Stomach (tissue), 9 donors: Measurements from ENCODE around the gene HDGFL2. TPM values are rescaled to one million over a fixed set of nuclear protein-coding genes. Genes with fewer than 3 reads are reported as not detected.

Source experiments
- DNase-seq, 2 donors: peaks; one replicate each; pipeline versions ENCODE4 v3.0.0 to v3.0.0-alpha.2; 2013 to 2019
- H3K27ac ChIP-seq, 5 donors: fragments of 200-600 bp in 4 of 5; sonication (generic) in 4 of 5; one replicate each; pipeline ENCODE4 v1.5.1; 2013 to 2019; ENCODE audit warnings: mild to moderate bottlenecking in 1 of 5, moderate library complexity in 1 of 5
- H3K27me3 ChIP-seq, 3 donors: fragments of 200-600 bp; sonication (generic); one replicate each; pipeline ENCODE4 v1.5.1; 2017 to 2019; ENCODE audit warnings: mixed run types in 1 of 3
- H3K36me3 ChIP-seq, 4 donors: fragments of 200-600 bp; sonication (generic); 1 replicate in 3 of 4; 2 replicates in 1 of 4; pipeline ENCODE4 v1.5.1; 2016 to 2019
- H3K4me1 ChIP-seq, 4 donors: fragments of 200-600 bp; sonication (generic); one replicate each; pipeline ENCODE4 v1.5.1; 2016 to 2019
- H3K4me3 ChIP-seq, 4 donors: fragments of 200-600 bp; sonication (generic) in 3 of 4; one replicate each; pipeline ENCODE4 v1.5.1; 2016 to 2019; ENCODE audit warnings: mild to moderate bottlenecking in 1 of 4
- H3K9me3 ChIP-seq, 4 donors: fragments of 200-600 bp; sonication (generic); one replicate each; pipeline ENCODE4 v1.5.1; 2016 to 2019
- EP300 ChIP-seq: sonication (generic); formaldehyde crosslinking; IDR thresholded peaks from one replicate; pipeline ENCODE4 v1.6.1; 2017; ENCODE audit warnings: antibody characterized with exemption
- POLR2A ChIP-seq, 4 donors: fragments of 450-650 bp; IDR thresholded peaks; one replicate each; pipeline ENCODE4 v1.6.1; 2016; ENCODE audit warnings: antibody characterized with exemption in 4 of 4, control low read depth in 2 of 4, mild to moderate bottlenecking in 1 of 4, moderate library complexity in 1 of 4
- POLR2AphosphoS5 ChIP-seq, 3 donors: sonication (generic); formaldehyde crosslinking; IDR thresholded peaks; one replicate each; pipeline ENCODE4 v1.6.1; 2016; ENCODE audit warnings: antibody characterized with exemption in 3 of 3
- WGBS, 5 donors: extraction: QIAGEN DNeasy Blood & Tissue Kit in 3 of 5; methylation state at CpG; one replicate each; pipeline versions ENCODE4 v1.1.5 to v1.1.7; 2013 to 2018; 5-methylcytosine and 5-hydroxymethylcytosine counted together
- intact Hi-C: fragments of 100-400 bp; cut with DNase I; formaldehyde crosslinking; loops from one replicate; pipeline ENCODE4 v1.15.1; 2023; ENCODE audit warnings: low total_unique reads
- polyA plus RNA-seq, 3 donors: library from polyadenylated mRNA; stranded (reverse); fragments of 200-250 nt; gene quantifications; one replicate each; pipeline ENCODE4 v1.2.3, GENCODE V29; 2013
- total RNA-seq, 5 donors: library from RNA; depleted of rRNA; stranded (reverse); fragments of >200 nt; gene quantifications; one replicate each; pipeline versions ENCODE4 v1.1.0 to v1.2.3, GENCODE V29; 2014 to 2016
- TF ChIP-seq, protein P1 (sequence below), 7 experiments: fragments of 450-650 bp in 4 of 7; fragments of 200-600 bp in 3 of 7; sonication (generic) in 3 of 7; IDR thresholded peaks; one replicate each; pipeline ENCODE4 v1.5.1; 2016 to 2019; ENCODE audit warnings: antibody characterized with exemption in 7 of 7, control low read depth in 2 of 7, mild to moderate bottlenecking in 1 of 7
- donor health status: healthy with polysubstance abuse.
- donor health status: Bipolar disorder and iron deficiency.
- donor health status: healthy.

Gene HDGFL2
- total and polyA plus RNA-seq, 8 donors: 25.5 to 127 (median 35.0) TPM

GRCh38 chr19:4528843-4529242 lies 56.7 kb downstream of the HDGFL2 start:
- H3K36me3 ChIP-seq: peaks cover 0 to 5% (median 0%) of the 10 kb centered on the region in 4 donors
- intact Hi-C loops: no loop called here
- peaks cover 0 to 13% (median 9%) of the 10 kb centered on the region in 4 donors for H3K4me1 ChIP-seq
- no peak for DNase-seq
- H3K4me3 ChIP-seq: no peak overlapping the region
- 75 to 86% (median 80%) methylated on average over 12 to 15 of the region's 15 CpGs for WGBS, 5 donors
- TF ChIP-seq, protein P1, sequence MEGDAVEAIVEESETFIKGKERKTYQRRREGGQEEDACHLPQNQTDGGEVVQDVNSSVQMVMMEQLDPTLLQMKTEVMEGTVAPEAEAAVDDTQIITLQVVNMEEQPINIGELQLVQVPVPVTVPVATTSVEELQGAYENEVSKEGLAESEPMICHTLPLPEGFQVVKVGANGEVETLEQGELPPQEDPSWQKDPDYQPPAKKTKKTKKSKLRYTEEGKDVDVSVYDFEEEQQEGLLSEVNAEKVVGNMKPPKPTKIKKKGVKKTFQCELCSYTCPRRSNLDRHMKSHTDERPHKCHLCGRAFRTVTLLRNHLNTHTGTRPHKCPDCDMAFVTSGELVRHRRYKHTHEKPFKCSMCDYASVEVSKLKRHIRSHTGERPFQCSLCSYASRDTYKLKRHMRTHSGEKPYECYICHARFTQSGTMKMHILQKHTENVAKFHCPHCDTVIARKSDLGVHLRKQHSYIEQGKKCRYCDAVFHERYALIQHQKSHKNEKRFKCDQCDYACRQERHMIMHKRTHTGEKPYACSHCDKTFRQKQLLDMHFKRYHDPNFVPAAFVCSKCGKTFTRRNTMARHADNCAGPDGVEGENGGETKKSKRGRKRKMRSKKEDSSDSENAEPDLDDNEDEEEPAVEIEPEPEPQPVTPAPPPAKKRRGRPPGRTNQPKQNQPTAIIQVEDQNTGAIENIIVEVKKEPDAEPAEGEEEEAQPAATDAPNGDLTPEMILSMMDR (IDR thresholded peaks at IDR 0.05): no peak
- TF ChIP-seq POLR2AphosphoS5 (IDR thresholded peaks at IDR 0.05) (no peak), EP300 (no peak), POLR2A (IDR thresholded peaks at IDR 0.05) (no peak)
- no peaks in the 10 kb centered on the region for H3K9me3 ChIP-seq
- H3K27ac ChIP-seq: no peak overlapping the region
- H3K27me3 ChIP-seq: peaks cover 0 to 3% (median 0%) of the 10 kb centered on the region in 3 donors

- WGBS, 5 donors: 78 to 85% (median 81%) methylated on average over 11 to 14 of the region's 14 CpGs
- Histone ChIP-seq H3K36me3 (peaks cover 0 to 5% (median 0%) of the 10 kb centered on the region in 4 donors), H3K27ac (peak overlapping the region in 1 of 5 donors; percentile 25), H3K9me3 (no peaks in the 10 kb centered on the region), H3K4me1 (peaks cover 0 to 25% (median 20%) of the 10 kb centered on the region in 4 donors), H3K4me3 (no peak overlapping the region), H3K27me3 (peaks cover 0 to 9% (median 3%) of the 10 kb centered on the region in 3 donors)
- TF ChIP-seq POLR2AphosphoS5 (IDR thresholded peaks at IDR 0.05) (no peak), EP300 (no peak), POLR2A (IDR thresholded peaks at IDR 0.05) (no peak)
- TF ChIP-seq, protein P1 (IDR thresholded peaks at IDR 0.05): no peak
- intact Hi-C loops: no loop called here
- DNase-seq: no peak
These were observed 57.9 kb downstream of the HDGFL2 start for GRCh38 chr19:4529924-4530522.

DNA sequence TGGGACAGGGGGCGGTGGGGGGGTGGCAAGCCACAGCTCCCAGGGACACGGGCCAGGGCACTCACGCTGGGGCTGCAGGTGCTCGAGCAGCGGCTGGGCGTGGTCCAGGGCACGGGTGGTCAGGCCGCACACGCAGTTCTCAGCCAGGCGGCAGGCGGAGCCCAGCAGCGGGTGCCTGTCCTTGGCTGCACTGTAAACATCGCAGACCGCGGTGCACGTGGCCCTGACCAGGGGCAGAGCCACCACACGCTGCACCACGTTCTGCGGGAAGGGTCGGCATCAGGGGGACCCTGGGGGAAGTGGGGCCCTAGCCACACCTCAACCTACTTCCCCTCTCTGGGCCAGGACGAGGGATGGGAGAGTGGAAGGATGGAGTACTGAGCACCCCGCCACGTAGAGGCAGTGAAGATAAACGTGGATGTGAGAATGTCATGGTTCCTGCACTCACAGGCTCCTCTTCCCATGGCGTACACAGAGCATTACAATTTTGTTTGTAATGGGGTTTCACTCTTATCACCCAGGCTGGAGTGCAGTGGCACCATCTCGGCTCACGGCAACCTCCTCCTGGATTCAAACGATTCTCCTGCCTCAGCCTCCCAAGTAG lies 59.6 kb downstream of the HDGFL2 start:
- no peak overlapping the region for H3K4me3 ChIP-seq
- H3K27ac ChIP-seq: peak overlapping the region in 3 of 5 donors; percentile 16 to 82 (median 47)
- peaks cover 0 to 25% (median 9%) of the 10 kb centered on the region in 3 donors for H3K27me3 ChIP-seq
- DNase-seq: peak in 1 of 2 donors; percentile 80
- H3K36me3 ChIP-seq: peaks cover 0 to 5% (median 0%) of the 10 kb centered on the region in 4 donors
- TF ChIP-seq POLR2AphosphoS5 (IDR thresholded peaks at IDR 0.05): peak in 1 of 3 donors; percentile 37
- TF ChIP-seq, protein P1 (IDR thresholded peaks at IDR 0.05): no peak
- peaks cover 0 to 41% (median 36%) of the 10 kb centered on the region in 4 donors for H3K4me1 ChIP-seq
- WGBS, 5 donors: 22 to 52% (median 33%) methylated on average over 17 to 28 of the region's 28 CpGs
- intact Hi-C loops: no loop called here
- H3K9me3 ChIP-seq: no peaks in the 10 kb centered on the region

GRCh38 chr19:4533334-4533733 lies 61.2 kb downstream of the HDGFL2 start:
- Histone ChIP-seq H3K9me3 (no peaks in the 10 kb centered on the region), H3K36me3 (peaks cover 0 to 5% (median 0%) of the 10 kb centered on the region in 4 donors), H3K27ac (peak overlapping the region in 2 of 5 donors; percentile 7 to 82), H3K4me1 (peaks cover 11 to 57% (median 52%) of the 10 kb centered on the region in 4 donors), H3K4me3 (no peak overlapping the region), H3K27me3 (peaks cover 0 to 37% (median 9%) of the 10 kb centered on the region in 3 donors)
- no peak for TF ChIP-seq POLR2AphosphoS5 (IDR thresholded peaks at IDR 0.05)
- TF ChIP-seq EP300: no peak
- TF ChIP-seq POLR2A (IDR thresholded peaks at IDR 0.05): no peak
- TF ChIP-seq, protein P1 (IDR thresholded peaks at IDR 0.05): no peak
- WGBS, 5 donors: 82 to 89% (median 84%) methylated on average over 9 of the region's 9 CpGs
- DNase-seq: no peak
- intact Hi-C loops: no loop called here
